Islet of Langerhans (tissue), 1 donor: ENCODE data around the gene NCOA7.
A peak's percentile ranks its signal among the peaks of the same experiment; 100 is the strongest.
"Not testable (repeated sequence)": the region's sequence is repeated elsewhere in the genome, so short reads cannot be mapped to it uniquely, and the experiment has no call there.

Source experiments
- FAIRE-seq: peaks from one replicate; lab custom pipeline; 2011; peaks lifted over from hg19 to GRCh38; lab: Jason Lieb, UNC

Gene NCOA7

DNA sequence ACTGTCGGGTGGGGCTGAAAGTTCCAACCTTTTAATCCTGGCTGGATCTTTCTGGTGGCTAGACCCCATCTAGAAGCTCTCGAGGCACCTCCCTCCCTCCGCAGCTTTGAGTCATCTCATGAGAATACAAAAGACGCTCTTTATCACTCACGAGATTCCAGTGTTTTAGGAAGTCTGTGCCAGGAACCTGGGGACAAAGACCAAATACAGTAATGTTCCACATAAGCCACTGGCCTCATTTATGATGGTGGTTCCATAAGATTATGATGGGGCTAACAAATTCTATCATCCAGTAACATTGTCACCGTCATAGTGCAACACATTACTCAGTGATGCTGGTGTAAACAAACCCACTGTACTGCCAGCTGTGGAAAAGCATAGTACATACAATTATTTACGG lies 48.7 kb downstream of the NCOA7 start:
- no peak for FAIRE-seq

- FAIRE-seq = no peak
These were observed 49.1 kb downstream of the NCOA7 start for GRCh38 chr6:125839879-125840278.

DNA sequence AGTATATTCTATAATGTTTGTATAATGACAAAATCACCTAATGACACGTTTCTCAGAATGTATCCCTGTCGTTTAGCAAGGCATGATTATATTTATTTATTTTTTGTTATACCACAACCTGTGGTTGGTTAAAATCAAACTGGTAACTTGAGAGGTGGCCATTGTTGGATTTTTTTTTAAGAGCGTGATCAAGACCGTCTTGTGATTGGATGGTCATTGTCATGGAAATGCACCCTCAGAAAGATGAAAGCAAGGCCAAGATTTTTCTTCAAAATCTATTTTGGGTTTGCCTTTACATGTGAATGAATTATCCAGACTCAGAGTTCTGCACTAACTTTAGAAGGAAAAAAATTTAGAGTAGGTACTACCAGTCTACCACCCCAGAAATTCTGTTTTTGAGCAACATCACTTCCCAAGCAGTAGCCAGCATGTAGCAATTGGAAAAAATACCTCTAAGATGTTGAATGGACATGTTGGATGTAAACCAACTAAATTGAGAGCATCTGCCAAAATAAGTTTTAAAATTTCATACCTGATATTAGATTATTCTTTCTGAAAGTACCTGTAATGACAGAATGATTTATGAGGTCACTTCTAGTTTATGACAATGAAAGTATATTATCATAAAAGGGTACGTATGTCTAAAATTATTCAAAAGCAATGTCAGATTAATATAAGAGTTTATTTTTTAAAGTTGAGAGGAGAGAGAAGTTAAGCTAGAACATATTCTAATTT lies 50.8 kb downstream of the NCOA7 start:
- no peak for FAIRE-seq

- no peak for FAIRE-seq
These were observed 51.4 kb downstream of the NCOA7 start for GRCh38 chr6:125842091-125842626.

DNA sequence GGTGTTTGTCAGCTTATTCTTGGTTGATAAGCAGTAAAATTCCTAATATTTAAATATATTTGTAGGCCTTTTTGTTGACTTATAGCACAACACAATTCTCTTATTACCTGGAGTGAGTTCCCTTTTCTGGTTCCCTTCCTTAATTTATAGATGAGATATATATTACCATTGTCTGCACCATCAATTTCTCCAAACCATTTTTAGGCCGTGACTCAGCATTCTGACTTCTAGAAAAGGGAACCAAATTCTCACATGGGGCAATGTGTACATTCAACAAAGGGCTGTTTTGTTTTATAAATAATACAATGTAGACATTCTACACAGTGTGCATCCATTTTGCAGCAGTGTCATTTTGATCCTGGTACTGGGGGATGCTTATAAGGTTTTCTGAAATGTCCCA lies 52.8 kb downstream of the NCOA7 start:
- FAIRE-seq = no peak

DNA sequence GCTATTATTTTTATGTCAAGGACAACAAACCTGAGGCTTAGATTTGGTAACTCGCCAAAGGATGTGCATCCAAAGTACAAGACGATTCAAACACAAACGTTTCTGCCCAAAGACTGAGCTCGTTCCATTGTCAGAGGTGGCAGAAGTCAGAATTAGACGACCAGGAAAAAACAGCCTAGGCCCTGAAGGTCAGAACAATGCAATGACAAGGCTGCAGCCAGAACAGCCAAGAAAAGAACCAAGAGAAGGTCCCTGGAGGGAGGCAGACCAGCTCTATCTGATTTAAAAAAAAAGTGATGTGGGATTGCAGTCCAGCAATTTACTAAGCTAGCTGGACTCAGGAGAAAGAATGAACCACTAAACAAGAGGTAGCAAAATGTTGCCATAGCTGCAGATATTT lies 54.2 kb downstream of the NCOA7 start:
- no peak for FAIRE-seq

- no peak for FAIRE-seq
These were observed 55.7 kb downstream of the NCOA7 start for GRCh38 chr6:125846292-125847024.

DNA sequence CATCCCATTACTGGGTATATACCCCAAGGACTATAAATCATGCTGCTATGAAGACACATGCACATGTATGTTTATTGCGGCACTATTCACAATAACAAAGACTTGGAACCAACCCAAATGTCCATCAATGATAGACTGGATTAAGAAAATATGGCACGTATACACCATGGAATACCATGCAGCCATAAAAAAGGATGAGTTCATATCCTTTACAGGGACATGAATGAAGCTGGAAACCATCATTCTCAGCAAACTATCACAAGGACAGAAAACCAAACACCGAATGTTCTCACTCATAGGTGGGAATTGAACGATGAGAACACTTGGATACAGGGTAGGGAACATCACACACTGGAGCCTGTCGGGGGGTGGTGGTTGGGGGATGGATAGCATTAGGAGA lies 57.5 kb downstream of the NCOA7 start:
- FAIRE-seq = not testable (repeated sequence)

DNA sequence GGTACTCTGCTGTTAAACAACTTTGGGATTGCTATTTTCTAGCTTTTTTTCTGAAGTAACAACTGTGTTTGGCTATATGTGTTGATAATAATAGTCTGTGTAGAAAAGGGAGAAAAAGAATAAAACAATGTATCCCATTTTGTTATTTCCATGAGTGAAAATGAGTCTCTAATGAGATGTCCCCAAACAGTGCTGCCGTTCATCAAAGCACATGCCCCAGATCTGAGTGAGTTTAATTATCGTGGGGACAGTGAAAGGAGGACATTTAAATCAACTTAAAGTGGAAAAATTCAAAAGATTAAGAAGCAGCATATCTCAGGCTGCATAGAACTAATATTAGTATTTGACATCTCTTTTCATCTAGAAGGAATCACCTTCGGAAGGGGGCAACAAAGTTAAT lies 59.6 kb downstream of the NCOA7 start:
- no peak for FAIRE-seq

DNA sequence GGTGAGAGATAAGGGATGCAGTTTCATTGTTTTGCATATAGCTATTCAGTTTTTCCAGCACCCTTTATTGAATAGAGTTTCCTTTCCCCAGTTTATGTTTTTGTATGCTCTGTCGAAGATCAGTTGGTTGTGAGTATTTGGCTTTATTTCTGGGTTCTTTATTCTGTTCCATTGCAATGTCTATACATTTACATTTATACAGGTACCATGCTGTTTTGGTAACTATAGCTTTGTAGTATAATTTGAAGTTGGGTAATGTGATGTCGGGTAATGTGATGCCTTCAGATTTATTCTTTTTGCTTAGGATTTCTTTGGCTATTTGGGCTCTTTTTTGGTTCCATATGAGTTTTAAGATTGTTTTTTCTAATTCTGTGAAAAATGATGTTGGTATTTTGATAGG lies 61.8 kb downstream of the NCOA7 start:
- FAIRE-seq = no peak

DNA sequence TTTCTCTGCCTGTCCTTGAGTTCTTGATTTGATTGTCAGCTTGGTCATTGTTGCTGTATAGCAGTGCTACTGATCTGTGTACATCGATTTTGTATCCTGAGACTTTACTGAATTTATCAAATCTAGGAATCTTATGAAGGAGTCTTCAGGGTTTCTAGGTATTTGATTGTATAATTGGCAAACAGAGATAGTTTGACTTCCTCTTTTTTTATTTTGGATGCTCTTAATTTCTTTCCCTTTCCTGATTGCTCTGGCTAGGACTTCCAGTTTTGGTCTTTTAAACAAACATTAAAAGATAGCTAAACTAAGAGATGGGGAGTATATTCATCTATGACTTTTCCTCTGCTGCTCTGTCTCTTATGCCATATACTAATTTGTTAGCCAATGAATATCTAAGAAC lies 62.4 kb downstream of the NCOA7 start:
- FAIRE-seq = no peak

DNA sequence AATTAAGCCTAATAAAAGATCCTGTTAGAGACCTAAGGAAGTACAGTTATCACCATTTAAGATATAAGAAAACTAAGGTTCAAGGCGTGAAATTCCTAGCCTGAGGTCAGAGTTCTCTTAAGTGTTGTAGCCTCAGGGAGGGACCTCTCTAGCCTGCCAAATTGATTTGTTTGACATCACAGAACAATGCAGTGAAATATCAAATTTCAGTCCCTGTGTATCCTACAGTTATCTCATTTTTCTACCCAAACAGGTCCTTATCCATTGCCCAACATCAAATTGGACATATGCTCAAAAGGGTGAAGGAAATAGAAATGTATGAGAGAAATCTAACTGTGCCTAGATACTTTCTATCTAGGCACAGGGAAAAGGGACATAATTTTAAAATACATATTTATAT lies 63.0 kb downstream of the NCOA7 start:
- FAIRE-seq = no peak

- FAIRE-seq = no peak
These were observed 63.6 kb downstream of the NCOA7 start for GRCh38 chr6:125854355-125854754.

DNA sequence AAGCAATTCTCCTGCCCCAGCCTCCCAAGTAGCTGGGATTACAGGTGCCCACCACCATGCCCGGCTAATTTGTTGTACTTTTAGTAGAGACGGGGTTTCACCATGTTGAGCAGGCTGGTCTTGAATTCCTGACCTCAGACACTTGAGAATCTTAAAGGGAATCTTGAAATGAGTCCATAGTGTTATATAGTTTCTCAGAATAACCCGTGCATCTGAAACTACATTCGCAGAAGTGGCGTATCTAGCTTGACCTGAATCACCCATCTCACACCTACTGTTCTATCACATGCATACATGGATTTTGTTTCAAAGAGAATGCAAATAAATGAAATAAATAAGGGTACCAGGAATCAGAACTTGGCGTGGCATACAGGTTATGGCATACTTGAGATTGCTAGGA lies 65.0 kb downstream of the NCOA7 start:
- no peak for FAIRE-seq

GRCh38 chr6:125857846-125858245 lies 67.1 kb downstream of the NCOA7 start:
- no peak for FAIRE-seq

DNA sequence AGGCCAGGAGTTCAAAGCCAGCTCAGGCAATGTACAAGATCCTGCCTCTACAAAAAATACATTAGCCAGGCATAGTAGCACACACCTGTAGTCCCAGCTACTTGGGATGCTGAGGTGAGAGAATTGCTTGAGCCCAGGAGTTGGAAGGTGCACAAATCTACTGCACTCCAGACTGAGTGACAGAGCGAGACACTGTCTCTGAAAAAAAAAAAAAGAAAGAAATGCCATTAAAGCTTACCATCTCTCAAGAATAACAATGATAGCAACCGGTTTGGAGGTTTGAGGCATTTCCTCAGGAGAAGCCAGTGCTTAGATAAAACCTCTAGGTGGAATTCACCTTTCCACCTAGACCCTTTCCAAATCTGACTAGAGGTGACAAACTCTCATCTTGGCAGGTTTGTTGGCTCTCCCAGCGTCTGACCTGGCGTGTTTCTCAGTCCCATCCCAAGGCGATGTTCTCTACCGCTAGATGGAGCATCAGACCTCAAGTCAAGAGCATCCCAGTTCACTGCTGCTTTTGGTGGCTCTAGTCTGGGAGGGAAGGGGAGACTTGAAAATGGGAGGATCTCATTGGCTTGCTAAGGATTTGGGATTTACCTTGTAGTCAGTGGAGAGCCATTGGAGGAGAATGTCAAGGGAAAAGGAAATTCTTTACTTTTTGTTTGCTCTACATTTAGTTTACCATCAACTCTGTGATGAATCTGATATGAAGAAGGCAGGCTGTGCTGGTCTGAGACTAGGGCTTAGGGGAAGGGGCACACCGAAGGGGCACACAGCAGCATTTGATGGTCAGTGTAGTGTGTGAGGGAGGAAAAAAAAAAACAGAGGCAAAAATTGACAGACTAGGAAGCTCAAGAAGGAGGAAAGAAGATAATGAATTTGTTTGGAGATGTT lies 67.9 kb downstream of the NCOA7 start:
- no peak for FAIRE-seq

DNA sequence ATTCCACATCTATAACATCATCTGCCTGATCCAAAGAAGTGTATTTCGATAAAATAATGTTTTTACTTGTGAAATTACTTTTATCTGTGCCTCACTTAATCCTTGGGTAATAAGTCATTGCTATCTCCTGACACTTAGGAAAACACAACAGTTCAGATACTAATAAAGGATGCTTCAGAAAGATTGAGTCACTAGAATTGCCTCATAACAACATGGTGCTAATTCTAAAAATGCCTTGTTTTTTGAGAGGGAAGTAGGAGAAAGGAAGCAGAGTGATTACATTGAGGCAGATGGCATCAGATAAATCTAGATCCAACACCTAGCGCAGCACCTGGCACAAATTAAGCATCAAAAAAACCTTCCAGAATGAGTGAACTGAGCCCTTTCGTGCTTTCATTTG lies 69.0 kb downstream of the NCOA7 start:
- FAIRE-seq = peak; percentile 38

GRCh38 chr6:125863023-125863422 lies 72.3 kb downstream of the NCOA7 start:
- no peak for FAIRE-seq

DNA sequence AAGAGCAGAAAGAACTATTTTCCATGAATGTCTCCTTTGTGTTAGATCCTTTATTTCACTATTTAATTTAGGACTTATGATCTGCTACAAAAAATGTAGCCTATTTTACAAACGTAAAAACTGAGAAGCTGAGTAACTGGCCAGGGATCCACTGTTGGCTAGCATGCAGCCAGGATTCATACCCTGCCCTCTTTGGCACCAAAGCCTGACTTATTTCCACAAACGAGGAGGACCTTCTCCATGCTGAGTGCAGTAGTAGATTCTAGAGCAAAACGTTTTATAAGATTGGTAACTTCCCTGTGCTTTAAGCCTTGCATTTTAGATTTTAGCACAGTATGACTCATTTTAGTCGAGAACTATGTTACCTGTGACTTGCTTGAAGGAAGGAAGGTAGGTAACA lies 74.3 kb downstream of the NCOA7 start:
- no peak for FAIRE-seq

DNA sequence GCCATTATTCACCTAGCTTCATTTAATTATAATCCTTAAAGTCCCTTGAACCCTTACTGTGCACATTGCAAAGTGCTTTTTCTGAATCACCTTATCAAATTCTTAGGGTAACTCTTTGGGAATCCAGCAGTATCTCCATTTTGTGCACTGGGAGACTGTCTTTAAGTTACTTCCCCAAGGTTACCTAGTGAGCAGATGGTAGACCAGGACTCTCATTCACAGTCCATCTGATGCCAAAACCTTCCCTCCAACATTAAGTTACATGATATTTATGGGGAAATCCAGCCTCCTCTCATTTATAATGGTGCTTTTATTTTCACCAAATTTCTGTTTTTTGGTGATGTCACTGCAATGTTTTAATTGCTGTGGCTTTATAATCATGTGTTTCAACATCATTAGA lies 75.7 kb downstream of the NCOA7 start:
- FAIRE-seq = no peak

DNA sequence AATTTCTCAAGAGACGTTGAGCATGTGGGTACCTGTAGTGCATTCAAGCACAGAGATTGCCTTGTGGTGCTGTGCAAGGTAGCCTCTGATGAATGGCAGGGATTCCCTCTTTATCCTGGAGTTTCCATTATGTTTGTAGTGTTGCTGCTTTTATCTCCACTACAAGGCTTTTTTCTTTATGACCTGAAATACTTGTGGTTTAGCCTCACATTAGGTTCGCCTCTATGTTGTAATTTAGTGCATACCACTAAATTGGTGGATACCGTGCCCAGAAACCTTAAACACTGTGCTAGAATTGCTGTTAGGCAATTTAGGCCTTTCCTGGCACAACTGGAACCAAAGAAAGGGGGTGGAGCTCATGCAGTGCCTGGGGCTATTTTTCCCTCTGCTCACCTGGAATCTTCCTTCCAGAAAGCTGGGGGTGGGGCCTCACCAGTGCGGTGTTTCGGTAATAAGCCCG lies 76.8 kb downstream of the NCOA7 start:
- FAIRE-seq = no peak

GRCh38 chr6:125868252-125868651 lies 77.5 kb downstream of the NCOA7 start:
- no peak for FAIRE-seq
